Measurements from ENCODE around the gene RAI14.
A peak's percentile ranks its signal among the peaks of the same experiment; 100 is the strongest.

Gene RAI14

DNA sequence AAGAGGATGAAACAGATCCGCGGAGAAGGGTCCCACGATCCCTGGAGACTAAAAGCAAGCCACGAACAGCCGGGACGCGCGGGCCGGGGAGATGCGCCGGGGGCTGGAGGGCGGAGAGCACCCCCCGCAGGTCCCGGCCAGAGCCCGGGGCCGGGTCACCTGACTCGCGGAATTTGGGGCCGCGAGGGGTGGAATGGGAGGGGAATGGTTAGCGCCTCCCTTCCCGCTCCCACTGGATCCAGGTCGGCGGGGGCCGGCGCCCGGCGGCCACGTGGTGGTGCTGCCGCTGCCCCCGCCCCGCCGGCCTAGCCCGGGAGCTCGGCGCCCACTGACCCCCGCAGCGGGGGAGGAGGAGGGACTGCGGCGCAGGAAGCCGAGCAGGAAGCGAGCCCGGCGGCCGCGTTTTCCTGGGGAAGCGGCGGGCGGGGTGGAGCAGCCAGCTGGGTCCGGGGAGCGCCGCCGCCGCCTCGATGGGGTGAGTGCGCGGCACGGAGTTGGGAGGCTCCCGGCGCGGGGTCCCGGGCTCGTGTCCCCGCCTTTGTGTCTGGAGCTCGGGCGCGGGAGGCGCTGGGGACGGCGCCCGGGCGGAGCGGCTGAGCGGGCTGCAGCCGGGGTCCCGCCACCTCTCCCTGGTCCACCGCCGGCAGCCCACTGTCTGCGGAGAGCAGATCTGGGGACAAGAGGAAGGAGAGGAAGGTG, at the start of gene RAI14:
RAI14 (plus strand) TSS at position 328 of the 699 bp plus-strand sequence. CDS start 30,592 bp downstream, outside the sequence.
- DNase-seq: peak; percentile 45 to 94 (median 60)
- intact Hi-C loops (cut with DNase I): loop anchor here (5.0 to 10.0 kb wide), 3 partner anchors 169 to 239 kb away; partner anchors contain the start of gene TTC23L

DNA sequence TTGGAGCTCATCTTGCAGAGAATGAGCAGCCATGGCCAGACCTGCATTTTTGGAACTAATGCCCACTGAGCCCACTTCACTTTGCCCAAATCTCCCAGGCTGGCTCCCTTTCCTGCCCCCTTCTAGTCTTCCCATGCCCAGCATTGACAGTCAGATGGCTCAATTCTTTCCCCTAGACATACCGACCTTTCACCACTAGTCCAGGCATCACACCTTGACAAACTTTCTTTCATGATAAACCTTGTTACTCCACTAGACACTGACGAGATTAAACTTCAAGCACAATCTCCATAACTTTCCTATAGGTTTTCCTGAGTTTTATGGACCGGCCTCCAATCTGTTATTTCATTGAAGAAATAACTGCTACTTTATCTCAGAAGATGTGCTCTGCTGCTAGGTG, 47.8 kb upstream of the RAI14 start:
- DNase-seq: no peak
- intact Hi-C loops (cut with DNase I): no loop called here

DNA sequence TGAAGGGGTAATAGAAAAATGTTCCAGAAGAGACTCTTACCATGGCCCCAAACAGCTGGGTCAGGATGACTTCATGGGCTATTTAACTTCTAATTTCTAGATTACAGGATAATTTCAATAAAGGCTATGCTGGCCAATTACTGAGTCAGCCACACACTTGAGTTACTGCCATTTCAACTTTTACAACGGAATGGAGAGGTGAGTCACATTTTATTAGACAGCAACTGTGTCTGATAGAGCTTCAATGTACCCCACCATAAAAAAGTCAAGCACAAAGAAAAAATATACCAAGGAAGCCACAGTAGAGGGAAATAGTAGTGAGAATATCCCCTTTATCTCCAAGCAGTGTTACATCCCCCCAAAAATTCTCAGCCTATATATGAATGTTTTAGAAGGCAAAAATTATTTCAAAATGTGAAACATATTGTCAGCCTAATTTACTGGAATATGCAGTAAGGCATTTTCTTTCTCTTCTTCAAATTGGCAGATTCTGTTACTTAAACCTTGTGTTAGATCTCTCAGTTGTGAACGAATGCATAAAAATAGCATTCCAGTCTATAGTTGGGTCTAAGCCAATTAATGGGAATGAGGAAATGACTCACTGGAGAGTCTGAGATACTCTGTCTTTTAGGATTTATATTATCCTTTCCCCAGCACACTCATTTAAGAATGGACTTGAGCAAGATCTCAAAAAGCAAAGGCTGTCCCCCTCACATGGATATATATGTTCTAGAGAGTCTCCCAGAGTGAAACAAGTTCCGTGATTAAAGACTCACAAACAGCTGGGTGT, 47.1 kb upstream of the RAI14 start:
- no peak for DNase-seq

DNA sequence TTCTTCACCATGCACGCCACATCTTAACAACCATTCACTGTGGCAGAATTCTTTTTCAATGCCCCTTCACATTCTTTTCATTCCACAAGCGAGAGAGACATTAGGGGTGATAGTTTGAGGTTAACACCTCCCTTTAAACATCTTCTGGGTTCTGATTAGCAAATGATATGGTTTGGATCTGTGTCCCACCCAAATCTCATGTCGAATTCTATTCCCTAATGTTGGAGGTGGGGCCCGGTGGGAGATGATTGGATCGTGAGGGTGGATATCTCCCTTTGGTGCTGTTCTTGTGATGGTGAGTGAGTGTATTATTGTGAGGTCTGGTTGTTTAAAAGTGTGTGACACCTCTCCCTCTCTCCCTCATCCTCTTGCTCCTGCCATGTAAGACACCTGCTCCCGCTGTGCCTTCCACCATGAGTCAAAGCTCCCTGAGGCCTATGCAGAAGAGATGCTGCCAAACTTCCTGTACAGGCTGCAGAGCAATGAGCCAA, 46.1 kb upstream of the RAI14 start:
- no peak for DNase-seq
- intact Hi-C loops (cut with DNase I): no loop called here

More for the DNA sequence above, 47.1 kb upstream of the RAI14 start:
- intact Hi-C loops (cut with DNase I): no loop called here

DNA sequence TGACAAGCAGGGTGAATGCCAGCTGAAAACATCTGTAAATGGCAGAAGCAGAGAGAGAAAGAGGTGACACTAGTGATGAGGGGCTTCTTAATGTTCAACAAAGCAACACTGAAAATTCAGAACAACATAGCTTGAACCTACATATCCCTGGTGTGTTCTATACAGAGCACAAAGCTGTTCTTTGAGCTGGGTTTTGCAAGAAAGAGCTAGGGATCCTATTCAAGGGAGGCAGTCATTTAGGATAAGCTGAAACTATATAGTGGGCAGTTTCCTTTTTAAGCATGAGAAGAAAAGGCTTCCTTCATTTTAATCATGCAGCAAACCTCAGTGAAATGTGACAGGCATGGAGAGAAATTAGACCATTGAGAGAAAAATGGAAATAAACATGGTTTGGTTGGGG, 45.6 kb upstream of the RAI14 start:
- intact Hi-C loops (cut with DNase I): no loop called here
- no peak for DNase-seq

DNA sequence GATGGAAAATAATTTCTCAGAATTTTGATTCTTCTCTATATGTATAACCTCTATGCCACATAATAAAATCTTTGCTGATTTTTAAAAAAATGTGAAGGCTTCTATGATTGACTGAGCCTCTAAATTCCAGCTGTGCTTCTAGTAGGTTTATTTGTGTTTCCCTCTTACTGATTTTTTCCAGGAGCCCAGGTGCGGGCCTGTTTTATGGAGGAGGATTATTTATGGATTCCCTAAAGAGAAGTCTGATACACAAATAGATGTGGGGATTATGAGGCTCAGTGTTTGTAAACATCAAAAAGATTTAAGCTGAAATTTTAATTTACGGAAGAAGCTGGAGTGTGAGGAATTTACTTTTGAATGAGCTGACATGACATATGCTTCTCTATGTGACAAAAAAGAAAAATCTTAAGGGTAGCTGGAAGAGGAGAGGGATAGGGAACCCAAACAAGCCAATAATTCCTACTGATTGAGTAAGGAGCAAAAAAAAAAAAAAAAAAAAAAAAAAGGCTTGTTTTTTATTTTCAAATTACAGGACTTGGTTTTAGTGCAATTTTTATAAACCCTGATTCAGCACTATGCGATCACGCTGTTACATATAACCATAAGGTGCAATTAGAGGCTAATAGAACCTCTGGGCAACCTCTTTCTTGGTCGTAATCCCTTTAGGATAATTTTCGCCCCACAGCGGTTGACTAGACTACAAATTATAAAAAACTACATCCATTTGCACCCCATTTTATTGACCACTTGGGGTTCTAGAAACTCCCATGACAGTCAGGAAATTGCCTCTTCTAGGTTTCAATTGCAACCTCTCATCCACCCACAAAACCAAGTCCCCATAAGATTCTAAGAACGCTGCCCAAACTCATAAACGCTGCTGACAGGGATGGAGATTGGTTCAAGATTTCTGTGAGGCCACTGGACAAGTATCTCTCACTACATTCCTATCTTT, 44.4 kb upstream of the RAI14 start:
- no peak for DNase-seq
- intact Hi-C loops (cut with DNase I): no loop called here

DNA sequence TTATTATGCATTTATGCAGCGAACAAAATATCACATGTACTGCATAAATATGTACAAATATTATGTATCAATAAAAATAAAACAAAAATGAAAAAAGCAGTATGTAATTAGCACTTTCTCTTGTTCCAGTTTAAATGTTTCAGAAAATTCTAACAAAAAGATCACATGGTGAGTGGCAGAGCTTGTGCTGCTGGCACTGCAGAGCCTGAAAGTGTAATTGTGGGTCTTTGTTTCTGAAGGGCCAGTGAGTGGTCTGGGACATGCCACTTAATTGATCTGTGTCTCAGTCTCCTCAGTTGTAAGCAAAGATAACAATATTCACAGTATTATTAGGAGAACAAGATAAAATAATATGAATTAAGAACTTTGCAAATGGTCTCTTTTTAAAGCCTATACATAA, 39.5 kb upstream of the RAI14 start:
- DNase-seq: no peak
- intact Hi-C loops (cut with DNase I): no loop called here

DNA sequence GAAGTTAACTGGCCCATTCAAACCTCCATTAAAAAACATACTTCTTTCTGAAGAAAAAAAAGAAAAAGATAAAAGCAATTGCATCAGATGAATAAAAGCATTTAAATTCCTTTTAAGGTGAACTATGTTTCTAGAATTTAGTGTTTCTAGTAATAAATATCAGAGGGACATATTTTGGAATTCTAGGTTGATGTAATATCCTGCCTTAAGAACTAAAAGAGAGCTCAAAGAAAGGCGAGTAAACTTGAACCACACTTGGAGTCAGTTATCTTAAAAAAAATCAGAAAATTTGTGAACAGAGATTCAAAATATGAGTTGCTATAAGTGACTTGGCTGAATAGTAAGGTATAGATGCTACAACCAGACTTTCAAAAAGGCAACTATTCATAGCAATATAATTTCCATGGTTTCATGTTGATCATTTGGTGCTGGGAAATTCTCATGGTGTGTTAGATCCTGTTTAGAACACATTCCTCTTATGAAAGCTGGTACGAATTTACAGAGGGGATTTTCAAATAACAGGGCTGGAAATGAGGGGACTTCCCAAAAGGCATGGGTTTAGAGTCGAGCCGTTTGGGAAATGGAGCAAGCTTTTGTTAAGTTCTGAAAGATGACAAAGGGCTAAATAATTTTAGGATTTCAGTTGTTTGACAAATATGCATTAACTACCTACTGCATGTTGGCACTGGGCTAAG, 37.6 kb upstream of the RAI14 start:
- intact Hi-C loops (cut with DNase I): no loop called here
- DNase-seq: no peak

DNA sequence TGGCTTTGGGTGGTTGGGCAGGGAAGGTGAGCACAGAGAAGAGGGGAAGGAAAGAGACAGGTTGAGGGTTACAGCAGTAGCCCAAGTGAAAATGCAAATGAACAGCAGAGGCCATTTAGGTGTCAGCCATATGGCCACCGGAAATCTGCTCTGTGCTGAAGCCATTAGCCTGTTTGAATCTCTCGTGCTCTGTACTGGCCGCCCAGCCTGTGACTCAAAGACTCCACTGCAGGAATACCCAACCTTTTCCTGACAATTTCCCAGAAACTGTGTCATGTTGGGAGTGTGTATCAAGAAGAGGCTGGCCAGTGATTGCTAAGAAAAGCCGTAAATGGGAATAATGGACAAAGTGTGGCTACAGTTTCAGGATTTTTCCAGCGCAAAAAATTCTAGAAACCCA, 35.9 kb upstream of the RAI14 start:
- DNase-seq: no peak
- intact Hi-C loops (cut with DNase I): no loop called here

DNA sequence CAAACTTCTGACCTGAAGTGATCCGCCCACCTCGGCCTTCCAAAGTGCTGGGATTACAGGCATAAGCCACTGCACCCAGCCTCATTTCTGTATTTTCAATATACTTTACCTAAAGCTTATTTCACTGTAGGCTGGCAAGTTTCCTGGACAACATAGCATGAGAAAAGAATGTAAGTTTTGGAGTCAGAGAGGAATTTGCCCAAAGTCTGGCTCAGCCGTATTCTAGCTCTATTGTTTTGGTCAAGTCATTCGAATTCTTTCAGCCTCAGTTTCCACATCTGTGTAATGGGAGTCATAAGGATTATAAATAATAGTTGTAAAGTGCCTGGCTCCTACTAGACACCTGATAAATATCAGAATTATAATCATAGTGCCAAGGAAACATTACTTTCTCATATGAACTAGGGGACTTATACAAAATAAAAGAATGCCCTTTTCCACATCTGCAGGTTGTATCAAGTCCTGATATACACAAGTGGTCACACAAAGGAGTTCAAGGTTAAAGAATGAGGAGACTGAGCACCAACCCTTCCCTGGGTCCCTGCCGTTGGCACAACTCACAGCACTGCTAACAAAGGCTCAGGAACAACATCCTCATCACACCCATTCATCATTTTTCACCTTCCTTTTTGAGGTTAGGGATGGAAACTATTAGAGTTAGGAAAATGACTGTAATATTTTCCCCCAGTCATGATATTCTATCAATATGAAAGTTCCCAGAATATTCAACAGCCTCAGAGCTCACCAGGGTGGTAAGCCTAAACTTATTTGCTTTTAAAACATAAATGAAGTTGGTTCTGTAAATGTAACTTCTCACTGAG, 34.6 kb upstream of the RAI14 start:
- no peak for DNase-seq
- intact Hi-C loops (cut with DNase I): no loop called here

DNA sequence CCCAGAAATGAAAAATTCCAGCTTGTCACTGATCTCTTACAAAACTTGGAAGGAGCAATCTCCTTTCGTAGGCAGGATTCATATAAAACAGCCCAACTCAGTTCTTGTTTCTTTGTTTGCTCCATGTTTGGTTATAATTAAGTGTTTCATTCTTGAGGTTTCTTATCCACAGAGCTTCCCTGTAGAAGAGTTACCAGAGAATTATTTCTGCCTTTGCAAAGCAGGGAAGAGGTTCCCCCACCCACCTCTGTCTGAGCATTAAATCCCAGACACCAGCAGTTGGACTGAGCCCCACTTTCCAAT, 34.1 kb upstream of the RAI14 start:
- intact Hi-C loops (cut with DNase I): no loop called here
- DNase-seq: no peak

DNA sequence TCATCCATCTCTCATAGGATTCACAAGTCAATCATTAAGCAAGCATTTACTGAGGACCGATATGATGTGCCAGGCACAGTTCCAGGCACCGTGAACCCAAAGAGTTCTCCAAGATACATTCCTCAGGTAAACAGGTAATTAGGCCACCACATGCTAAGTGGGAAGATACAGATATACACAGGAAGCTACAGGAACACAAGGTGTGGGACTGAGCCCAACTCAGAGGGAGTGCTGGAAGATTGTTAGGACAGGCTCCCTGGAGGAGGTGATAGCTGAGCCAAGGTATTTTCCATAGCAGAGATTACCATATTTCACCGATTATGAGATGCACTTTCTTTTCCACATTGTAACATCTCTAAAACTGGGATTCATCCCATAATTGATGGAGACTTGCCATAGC, 31.4 kb upstream of the RAI14 start:
- no peak for DNase-seq
- intact Hi-C loops (cut with DNase I): no loop called here

DNA sequence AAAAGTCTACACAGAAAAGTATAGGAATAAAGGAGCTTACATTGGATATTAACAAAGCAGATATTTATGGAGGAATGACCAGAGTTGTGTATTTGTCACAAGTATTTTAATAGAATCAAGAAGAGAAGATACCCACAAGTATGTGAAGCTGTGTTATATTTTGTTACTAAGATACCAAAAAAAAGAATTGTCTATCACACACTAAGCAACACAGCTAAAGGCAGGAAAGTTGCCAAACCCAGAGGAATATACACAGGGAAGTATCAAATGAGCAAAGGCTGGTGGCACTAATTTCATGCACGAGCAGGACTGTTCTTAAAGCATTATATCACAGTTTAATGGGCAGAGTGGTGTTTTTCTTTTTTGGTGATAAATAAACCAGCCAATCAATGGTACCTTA, 30.9 kb upstream of the RAI14 start:
- intact Hi-C loops (cut with DNase I): no loop called here
- DNase-seq: no peak

DNA sequence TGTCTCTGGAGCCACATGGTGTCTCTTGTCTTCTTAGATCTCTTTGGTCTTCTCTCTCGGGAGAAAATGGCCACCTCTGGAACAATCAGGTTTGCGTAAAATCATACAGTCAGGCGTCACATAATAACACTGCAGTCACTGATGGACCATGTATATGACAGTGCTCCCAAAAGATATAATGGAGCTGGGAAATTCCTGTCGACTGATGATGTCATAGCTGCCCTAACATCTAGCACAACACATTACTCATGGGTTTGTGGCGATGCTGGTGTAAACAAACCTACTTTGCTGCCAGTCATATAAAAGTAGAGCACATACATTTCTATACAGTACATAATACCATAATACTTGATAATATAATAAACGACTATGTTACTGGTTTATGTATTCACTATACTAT, 30.1 kb upstream of the RAI14 start:
- DNase-seq: no peak
- intact Hi-C loops (cut with DNase I): no loop called here

DNA sequence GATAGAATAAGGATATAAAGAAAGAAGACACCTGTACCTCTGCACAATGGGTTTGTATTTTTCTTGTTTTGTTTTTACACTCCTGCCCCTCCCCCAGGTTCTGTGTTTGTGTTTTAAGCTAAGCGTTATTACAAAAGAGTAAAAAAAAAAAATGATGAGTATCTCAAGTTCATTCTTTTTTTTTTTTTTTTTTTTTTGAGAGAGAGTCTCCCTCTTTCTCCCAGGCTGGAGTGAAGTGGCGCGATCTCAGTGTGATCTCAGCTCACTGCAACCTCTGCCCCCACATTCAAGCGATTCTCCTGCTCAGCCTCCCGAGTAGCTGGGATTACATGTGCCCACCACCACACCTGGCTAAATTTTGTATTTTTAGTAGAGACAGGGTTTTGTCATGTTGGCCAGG, 29.4 kb upstream of the RAI14 start:
- DNase-seq: no peak
- intact Hi-C loops (cut with DNase I): no loop called here

DNA sequence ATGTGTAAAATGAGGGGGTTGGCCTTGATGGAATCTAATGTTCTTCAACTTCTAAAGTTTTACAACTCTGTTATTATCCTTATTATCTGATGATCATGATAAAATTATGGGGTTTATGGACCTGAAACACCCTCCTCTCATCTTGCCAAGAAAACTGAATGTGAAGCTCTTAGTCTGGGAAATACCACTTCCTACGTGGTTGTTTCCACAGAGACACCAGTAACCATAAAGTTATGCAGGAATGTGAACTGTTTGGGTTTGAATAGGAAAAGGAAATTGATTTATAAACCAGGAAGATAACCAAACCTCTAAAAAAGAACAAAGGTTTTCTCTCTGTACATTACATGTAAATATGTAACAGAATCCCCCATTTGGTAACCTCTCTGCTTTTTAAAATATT, 28.3 kb upstream of the RAI14 start:
- DNase-seq: no peak
- intact Hi-C loops (cut with DNase I): no loop called here

DNA sequence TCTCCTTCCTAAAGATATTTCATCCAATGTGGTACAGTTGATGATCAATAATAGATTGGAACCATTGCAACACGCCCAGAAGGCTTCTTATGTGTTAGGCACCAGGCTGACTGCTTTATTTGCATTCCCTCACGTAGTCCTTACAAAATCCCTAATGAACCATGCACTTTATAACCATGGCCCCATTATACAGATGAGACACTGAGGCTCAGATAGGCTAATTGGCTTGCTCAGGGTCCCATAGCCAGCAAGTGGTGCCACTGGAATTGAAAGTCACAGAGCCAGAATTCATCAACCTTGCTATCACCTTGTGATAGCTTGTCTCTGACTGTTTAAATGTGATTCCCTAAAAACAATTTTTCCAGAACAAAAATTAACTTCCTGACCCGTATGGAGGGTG, 27.8 kb upstream of the RAI14 start:
- DNase-seq: no peak
- intact Hi-C loops (cut with DNase I): no loop called here

DNA sequence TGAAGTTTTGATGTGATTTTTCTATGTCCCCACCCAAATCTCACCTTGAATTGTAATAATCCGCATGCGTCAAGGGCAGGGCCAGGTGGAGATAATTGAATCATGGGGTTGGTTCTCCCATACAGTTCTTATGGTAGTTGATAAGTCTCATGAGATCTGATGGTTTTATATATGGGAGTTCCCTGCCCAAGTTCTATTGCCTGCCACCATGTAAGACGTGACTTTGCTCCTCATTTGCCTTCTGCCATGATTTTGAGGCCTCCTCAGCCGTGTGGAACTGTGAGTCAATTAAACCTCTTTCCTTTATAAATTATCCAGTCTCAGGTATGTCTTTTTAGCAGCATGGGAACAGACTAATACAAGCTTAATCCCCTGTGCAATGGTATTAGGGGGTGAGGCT, 25.5 kb upstream of the RAI14 start:
- intact Hi-C loops (cut with DNase I): no loop called here
- no peak for DNase-seq

DNA sequence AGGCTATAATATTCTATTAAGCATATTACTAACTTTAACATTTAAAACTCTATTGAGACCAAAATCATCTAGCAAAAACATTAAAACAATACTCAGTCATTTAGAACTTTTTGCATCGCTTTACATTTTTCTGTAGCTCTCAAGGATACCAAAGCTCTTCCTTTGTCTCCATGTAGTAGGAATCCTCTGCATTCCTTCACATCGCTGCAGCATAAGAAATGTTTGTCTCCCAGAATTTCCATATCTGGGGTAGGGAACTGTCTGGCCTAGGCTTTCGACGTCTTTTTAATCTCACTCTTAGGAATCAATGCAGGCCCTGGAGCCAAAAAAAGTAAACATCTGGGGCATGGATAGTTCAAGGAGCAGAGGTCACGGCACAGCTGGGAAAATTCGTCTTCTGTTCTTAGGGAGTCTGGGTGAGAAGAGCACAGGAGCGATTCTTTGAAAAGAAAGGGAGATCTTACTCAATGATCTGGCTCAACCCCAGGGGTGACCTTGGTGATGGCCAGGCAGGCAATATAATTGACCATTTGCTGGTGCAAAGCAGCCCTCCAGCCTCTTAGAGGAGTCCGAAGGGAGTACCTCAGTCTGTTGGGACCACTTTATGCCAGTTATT, 23.2 kb upstream of the RAI14 start:
- DNase-seq: no peak
- intact Hi-C loops (cut with DNase I): no loop called here
